Peyer's patch (tissue), 4 donors: Measurements from ENCODE around the gene HVCN1.

Source experiments
- CTCF ChIP-seq, 6 experiments: fragments of 450-650 bp in 4 of 6; fragments of 200-600 bp in 2 of 6; sonication (generic) in 1 of 6; IDR thresholded peaks; one replicate each; pipeline ENCODE4 v1.5.1; 2017 to 2019; ENCODE audit warnings: antibody characterized with exemption in 6 of 6, mild to moderate bottlenecking in 3 of 6, moderate library complexity in 1 of 6
- POLR2A ChIP-seq, 2 donors: fragments of 450-650 bp; IDR thresholded peaks; one replicate each; pipeline ENCODE4 v1.5.1; 2017; ENCODE audit warnings: antibody characterized with exemption in 2 of 2, mild to moderate bottlenecking in 2 of 2, moderate library complexity in 2 of 2

DNA sequence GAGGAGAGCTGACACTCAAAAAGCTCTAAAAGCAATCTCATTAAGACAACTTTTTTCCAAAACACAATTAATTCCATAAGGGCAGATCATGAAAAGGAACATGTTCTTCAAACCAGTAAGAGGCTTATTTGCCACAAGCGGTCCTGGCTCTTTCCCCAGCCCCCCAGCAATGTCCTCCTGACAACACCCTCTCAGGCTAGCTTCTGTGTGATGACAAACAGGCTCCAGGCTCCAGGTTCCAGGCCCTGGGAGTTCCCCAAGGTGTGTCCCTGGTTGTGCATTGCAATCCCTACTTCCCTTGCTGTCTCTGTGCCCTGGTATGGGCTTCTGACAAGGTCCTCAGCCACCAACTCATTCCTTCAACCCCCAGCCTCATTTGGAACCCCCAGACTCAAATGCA lies 8.9 kb downstream of the HVCN1 start:
- TF ChIP-seq POLR2A (IDR thresholded peaks at IDR 0.05) = no peak
- TF ChIP-seq CTCF (IDR thresholded peaks at IDR 0.05) = no peak
